Stimulated activated CD4-positive, alpha-beta T cell treated with anti-CD3 and anti-CD28 coated beads, Interleukin-1b, Interleukin-23, amount 100 ng/mL, for 24 hours (primary cell): ENCODE data around the gene GABPB1.
A peak's percentile ranks its signal among the peaks of the same experiment; 100 is the strongest.

Source experiments
- DNase-seq, 4 experiments: peaks; one replicate each; pipeline ENCODE4 v3.0.0-alpha.2; 2020; ENCODE audit warnings: low read depth in 4 of 4, low spot score in 1 of 4

The GABPB1 gene

DNA sequence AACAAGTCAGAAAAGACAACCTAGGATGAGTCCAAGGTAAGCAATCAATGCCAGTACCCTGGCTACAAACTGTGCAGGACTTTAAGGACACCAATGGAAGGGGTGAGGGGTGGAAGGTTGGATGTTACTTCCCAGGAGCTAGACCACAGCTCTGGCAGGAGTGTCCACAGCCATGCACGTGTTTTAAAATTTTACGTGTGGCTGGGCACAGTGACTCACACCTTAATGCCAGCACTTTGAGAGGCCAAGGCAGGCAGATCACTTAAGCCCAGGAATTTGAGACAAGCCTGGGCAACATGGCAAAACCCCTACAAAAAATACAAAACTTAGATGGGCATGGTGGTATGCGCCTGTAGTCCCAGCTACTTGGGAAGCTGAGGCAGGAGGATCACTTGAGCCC, 74.7 kb downstream of the GABPB1 start:
- no peak for DNase-seq

DNA sequence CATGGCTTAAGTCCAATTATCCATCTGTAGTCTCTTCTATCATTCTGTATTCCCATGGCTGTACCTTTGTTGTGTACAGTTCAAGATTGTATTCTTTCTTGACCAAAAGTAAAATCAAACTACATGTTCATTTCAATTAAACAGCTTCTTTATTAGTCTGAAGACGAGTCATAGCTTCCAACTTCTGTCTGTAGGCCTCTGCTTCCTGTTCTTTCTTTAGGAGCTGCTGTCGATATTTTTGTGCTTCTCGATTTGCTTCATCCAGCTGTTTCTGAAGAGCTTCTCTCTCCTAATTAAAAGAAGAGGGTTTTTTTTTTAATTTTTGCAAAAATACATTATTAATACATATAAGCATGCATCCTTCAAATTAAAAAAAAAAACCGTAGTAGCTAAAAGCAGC, 76.5 kb downstream of the GABPB1 start:
- no peak for DNase-seq

DNA sequence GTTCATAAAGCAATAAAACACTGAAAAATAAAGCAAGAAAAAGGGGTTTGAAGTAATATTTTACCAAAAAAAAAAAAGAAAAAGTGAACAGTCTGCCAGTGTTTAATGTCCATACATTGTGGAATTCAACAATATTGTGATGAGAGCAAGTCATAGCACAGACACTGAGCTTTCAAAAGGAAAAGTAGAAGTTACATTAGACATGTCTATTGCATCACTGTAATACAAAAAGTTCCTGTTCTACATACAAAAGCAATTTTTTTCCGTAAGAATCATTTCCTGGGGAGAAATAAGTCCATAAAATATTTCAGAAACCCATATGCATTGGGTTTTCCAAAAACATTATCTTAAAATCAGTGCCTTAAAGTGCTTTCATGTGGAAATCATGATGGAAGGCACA, 77.6 kb downstream of the GABPB1 start:
- DNase-seq, result no peak

DNA sequence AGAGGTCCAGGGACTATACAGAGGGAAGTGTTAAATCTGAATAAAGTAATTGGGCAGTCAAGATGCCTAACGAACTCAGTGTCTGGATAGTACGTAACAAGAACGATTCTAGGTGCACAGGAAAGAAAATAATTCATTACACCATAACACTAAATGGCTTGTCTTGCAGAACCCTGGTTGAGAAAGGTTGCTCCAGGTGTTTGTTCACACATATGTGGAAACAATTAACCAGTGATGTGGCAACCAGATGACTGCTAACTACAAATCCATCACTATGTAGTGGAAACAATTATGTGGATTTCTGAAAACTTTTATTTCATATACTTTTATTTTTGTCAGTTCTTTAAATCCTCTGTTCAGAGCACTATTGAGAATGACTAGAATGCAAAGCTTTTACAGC, 79.1 kb downstream of the GABPB1 start:
- no peak for DNase-seq

DNA sequence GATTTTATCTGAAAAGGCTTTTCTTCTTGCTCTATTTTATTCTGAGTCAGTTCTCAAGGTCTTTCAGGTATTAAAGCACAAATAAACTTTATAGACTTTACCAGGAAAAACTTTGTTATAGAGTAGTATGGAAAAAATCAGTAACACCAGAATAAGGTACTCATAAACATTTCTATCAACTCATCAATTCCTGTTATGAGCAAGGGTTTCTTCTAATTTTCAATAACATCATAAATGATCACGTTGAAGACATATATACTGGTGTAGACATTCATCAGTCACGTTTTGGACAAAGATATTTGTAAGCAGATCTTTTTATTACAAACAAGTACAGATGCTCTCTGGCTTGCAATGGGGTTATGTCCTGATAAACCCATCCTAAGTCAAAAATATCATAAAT, 79.9 kb downstream of the GABPB1 start:
- DNase-seq, result no peak

DNA sequence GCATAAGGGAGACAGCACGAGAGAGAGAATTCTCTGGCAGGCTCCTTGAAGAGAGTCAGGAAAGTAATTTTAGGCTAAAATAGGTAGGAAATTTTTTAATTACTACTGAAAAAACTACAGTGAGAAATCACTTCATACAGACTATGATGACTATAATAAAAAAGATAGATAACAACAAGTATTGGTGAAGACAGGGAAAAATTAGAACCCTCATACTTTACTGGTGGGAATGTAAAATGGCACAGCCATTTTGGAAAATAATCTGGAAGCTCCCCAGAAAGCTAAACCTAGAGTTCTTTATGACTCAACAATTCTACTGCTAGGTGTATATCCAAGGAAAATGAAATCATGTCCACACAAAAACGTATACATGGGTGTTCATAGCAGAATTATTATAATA, 87.4 kb downstream of the GABPB1 start:
- no peak for DNase-seq

DNA sequence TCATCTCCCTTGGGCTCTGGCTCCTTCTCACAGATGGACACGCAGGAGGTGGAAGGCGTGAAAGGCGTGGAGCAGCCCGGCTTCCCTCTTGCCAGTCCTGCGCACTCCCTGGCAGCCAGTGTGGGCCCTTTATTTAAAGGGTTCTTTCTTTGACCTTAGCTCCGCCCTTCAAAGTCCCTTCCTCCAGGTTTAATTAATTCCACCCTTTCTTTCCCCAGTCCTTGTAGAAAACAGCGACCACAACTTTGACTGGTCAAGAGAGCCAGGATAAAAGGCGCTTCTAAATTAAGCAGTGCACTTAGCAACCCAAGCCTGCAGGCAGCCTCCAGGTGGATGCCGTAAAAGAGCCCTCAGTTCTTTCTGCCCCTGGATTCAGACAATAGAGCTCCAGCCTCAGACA, 89.4 kb downstream of the GABPB1 start, which contains the start of gene HDC:
Gene HDC, minus strand, starts transcription at position 107 of the 400 bp plus-strand sequence. Its CDS starts 103 bp downstream, at position 4.
- DNase-seq, result no peak

DNA sequence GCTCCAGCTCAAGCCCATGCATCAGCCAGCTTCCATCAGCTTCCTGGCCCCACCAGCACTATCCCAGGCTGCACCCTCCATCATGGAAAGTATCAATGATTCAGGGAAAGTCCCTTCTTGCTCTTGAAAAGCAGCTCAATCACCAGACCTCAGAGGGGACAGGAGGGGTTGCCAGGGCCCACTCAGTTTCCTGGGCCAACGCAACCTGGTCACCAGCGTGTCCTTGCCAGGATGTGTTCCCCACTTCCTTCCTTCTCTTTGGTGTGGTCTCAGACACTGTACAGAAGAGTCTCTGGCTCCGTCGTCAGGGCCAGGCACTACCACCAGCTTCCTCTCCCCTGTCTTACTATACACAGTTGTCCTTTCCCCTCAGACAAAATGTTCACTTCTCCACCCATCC, 92.5 kb downstream of the GABPB1 start:
- peak in 1 of 4 experiments; percentile 46 for DNase-seq

DNA sequence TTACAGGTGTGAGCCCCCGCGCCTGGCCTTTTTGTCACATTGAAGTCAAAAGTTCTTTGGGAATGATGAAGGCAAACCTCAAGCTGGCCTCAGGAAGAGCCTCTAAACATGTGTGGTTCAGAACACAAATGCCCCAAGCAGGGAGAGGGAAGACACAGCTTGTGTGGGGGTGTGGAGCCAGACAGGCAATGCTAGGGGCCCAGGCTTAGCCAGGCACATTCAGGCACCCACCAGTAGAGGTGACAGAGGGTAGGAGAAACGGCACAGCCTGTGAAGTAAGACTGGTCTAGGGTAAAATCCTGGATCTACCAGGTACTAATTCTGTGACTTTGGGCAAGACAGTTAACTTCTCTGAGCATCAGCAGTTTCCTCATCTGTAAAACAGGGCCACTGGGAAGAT, 93.0 kb downstream of the GABPB1 start:
- no peak for DNase-seq

DNA sequence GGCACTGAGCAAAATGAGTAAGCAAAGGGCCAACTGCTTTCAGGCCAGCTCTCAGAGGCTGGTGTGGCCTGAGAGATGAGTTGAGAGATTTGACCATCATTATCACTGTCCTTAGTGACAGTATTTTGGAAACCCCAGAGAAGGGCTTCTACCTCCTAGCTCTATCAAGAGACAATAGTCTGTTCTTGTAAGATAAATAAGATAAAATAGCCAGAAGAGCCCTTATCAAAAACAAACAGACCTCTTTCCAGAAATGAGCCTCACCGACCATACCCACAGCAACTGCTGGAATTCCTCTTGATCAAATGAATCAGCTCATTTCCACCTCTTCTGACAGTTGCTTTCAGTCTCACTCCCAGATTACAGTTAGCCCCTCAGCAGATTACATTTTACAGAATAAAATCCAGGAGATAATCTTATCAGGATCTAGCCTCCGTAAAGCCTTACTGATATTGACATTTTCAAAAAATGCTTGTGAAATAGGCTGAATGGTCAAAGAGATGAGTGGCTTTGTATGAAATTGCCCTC, 94.0 kb downstream of the GABPB1 start:
- no peak for DNase-seq

DNA sequence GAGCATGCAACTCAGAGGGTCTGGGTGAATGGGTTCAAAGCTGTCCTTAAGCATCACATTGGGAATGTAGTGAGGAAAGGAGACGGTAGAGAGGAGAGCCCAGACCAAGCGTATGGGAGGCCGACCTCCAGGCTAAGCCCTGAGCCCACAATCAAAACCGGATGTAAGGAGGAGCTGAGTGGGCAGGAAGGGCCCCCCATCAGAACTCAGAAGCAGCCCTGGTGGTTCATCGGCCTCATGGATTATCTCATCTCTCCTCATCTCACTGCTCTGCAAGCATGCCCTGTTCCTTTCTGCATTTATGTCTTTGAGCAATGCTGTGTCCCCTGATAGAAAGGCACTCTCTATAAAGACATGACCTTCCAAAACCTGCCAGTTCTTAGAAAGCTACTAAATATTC, 95.7 kb downstream of the GABPB1 start:
- DNase-seq, result no peak

DNA sequence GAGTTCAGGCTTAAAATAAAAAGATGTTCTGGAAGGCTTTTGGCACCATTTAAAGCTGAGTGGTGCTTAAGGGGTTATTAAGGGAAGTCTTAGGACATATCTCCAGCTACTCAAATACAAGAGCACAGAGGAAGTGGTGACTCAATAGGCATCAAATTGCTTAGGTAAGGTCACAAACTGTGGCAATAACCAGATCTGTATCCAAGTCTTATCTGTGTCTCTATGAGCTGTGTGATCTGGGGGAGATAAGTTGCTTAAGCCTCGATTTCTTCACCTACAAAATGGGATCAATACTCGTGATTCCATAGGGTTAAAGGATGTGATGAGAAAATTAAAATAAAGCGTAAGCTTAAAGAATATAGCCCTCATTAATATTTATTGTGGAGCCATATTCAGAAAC, 97.1 kb downstream of the GABPB1 start:
- no peak for DNase-seq

DNA sequence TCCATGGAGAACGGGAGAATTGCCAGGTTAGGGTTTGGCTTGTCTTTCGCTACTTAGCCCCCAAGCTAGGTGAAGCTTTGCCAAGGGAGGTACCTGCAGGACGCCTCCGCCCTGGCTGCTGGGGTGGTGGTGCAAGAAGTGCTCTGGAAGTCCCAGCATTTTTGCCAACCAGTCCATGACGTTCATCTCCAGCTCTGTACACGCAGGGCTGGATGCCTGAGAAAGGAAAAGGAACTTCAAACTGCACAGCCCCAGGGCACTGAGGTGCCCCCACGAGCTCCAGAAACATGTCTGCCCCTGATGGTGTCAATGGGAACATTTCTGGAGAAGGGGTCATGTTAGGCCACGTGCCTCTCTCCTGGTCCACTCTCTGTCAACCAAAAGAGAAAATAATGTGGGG, 97.7 kb downstream of the GABPB1 start:
- DNase-seq, result no peak

DNA sequence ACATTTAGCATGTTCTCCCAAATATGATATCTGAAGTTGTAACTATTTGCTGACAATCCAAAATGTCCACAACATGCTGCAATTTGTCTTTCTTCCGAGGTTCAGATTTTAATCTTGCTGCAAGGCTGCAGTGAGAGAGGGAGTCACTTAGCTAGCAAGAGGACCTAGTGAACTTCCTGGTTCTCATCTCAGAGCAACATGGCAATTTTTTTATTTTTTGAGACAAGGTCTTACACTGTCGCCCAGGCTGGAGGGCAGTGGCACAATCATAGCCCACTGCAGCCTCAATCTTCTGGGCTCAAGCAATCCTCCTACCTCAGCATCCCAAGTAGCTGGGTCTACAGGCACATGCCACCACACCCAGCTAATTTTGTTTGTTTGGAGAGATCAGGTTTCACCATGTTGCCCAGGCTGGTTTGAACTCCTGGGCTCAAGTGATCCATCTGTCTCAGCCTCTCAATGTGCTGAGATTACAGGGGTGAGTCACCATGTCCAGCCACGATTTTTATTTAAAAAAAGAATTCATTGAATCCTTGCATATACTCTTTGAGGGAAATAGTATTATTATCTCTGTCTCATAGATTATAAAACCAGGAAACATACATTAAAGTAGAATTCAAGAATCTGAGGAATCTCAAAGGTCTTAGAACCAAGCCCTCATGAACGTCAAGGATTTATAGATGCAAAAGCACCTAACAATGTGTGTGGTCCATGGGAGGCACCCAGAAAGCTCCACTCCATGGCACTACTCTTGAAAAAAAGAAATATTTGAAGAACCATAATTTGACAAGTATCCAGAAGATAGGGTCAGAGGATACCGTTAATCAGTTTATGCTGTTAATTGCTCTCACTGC, 98.6 kb downstream of the GABPB1 start:
- no peak for DNase-seq

DNA sequence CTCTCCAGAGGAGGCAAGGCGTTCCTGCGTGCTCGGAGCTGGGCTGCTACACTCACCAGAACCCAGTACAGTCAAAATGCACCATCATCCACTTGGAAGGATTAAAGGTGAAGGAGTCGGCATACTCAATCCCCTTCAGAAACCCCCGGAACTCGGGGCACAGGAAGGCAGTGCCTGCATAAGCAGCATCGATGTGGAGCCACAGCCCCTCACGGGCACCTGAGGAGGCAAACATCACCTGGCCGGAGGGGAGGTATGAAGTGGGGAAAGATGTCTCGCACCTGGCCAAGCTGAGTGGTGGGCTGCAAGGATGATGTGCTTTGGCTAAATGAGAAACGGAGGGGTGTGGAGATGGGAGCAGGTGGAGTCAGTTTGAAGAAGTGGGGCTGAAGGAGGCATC, 102.4 kb downstream of the GABPB1 start:
- DNase-seq, result no peak

DNA sequence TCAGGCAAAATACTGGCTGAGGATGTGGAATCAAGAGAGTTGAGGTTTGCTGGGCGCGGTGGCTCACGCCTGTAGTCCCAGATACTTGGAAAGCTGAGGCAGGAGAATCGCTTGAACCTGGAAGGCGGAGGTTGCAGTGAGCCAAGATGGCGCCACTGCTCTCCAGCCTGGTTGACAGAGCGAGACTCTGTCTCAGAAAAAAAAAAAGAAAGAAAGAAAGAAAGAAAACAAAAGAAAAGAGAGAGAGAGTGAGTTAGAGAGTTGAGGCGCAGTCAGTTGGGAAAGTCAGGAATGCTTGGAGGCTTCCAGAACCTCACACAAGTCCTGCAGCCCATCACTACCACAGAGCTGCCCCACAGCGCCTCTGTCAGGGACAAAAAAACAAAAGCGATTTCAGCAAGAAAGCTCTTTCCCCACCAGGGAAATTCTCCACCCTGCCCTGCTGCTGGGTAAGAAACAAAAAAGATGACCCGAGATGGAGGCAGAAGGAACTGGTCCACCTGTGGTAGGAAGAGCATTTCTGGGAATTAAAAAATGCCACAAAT, 103.3 kb downstream of the GABPB1 start:
- no peak for DNase-seq

DNA sequence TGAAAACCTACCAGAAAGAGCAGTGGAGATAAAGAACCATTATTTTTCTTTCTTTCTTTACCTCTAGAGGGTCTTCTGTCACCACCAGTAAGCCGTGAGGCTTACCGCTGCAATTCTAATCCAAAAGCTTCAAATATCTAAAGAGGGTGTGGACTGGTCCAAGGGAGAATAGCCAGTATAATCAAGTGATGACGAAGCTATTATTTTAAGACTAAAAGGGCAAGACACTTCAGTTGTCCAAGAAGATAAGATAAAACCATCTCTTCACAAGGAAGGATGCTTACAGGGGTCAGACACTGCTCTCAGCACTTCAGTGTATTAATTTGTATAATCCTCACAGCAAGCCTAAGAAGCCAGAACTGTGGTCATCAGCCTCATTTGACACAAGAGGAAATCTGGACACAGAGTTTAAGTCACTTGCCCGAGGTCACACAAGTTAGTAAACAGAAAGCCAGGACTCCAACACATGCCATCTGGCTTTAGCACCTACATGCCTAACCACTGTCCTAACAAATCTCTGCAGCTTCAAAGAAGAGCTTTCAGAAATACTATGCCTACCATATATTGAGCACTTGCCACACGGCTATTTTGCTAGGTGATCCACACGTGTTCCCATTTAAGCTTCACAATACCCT, 104.1 kb downstream of the GABPB1 start:
- DNase-seq, result no peak

DNA sequence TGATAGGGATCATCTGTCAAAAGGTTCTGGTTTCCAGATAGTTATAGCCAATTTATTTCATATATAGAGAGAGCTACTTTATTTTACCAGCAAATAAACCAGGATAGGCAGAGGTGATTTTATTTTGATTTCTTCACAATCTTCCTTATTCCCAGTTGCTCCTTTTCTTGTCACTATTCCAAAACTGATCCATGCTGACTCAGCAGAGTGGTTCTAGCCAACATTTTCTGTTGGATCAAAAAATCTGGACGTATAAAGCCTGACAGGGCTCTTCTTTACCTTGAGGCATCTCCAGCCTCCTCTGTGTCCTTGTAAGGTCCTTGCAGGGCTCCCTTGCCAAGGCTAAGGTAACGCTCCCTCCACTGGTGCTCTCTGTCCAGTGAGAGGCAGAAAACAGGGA, 105.3 kb downstream of the GABPB1 start:
- no peak for DNase-seq

DNA sequence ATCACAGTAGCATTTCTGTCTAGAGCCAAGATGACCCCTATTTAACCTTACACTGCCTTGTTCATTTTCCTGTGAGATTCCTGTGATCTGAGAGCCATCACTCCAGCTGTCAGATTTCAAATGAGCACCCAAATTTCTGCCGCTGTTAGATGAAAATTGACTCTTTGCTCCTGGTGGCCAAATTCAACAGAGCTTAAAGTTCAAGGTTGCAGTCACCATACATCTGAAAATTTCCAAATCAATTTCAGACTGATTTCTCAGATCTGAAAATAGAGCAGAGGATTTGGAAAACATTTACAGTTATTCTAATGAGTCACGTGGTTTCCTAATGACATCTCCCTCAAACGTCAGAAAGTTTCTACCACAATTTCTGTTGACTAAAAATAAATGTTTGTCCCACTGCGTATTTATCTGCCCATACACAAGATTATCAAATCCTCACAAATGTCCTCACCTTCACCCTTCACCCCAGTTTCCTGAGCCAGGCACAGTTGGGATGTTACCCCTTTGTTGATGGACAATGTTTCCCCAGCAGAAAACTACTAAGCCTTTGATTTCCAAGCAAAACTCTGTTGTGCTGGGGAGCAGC, 105.9 kb downstream of the GABPB1 start:
- DNase-seq, result no peak

DNA sequence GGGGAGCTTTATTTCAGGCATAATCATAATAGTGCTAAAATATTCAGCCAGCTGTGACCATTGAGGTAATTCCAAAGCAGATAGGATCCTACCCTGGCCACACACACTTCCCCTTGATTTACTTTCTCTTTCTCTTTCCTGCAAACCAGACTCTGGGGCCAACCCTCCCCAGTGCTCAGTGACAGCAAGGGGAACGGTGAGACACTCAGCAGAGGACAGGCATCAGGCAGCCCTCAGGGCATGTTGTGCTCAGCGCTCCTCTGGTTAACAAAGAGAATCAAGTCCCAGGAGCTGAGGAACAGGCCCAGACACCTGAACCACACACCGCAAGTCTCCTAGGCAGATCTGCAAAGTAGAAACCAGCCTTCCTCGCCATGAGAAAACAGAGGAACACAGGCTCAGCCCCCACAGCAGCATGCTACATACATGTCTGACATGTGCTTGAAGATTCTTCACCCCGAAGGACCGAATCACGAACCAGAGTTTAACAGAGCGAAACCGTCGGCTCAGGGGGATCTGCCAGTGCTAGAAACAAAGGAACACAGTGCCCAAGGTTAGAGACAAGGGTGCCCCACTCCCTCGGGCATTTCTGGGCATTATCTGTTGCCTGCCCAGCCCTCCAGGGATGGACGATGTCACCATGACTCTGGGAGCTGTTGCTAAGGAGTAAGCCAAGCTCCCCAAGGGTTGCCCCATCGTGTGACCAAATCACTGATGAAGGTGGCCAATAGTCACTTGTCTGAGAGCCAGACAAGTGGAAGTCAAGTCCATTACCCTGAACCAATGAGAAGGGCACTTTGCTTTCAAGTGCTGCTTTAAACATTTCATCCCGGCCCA, 107.0 kb downstream of the GABPB1 start:
- peak in 1 of 4 experiments; percentile 27 for DNase-seq

DNA sequence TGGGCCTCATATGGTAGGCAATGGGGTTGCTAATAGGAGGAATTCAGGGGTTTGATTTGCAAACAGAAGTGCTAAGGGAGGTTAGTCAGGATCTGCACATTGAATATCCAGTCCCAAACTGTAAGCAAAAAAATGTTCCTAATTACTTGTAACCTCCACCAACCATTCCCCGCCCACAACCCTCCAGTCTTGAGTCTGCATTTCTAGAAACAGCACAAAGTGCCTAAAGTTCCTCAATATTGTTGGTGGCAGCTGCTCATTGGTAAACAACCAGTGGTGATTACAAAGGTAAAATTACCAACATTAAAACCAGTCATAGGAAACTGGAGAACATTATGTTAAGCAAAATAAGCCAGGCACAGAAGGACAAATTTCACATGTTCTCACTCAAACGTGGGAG, 108.4 kb downstream of the GABPB1 start:
- no peak for DNase-seq
